GM19023 (cell line): Measurements from ENCODE around the gene KRT1.

Source experiments
- ATAC-seq: cut with Tn5 transposase; IDR thresholded peaks from one replicate; pipeline ENCODE4 v1.9.1; 2021; ENCODE audit warnings: mild to moderate bottlenecking, moderate library complexity; ENCODE audit not compliant: unreplicated experiment

Gene KRT1

DNA sequence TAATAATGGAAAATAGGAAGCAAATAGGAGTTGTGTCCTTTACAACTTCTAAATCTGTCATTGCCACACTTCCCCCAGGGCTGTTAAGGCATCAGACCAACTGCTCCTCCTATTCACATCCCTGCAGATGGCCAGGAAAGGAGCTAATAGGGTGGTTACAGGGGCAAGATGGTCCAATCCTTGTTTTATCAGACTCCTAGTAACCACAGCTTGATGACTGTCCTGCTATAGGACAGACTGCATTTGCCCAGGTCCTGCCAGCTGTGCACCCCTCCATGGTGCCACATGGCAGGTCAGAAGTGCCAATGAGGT is 17.3 kb downstream of the KRT1 start:
- no peak for ATAC-seq

- ATAC-seq: no peak
Measured at GRCh38 chr12:52662093-52662917, 17.9 kb downstream of the KRT1 start.

DNA sequence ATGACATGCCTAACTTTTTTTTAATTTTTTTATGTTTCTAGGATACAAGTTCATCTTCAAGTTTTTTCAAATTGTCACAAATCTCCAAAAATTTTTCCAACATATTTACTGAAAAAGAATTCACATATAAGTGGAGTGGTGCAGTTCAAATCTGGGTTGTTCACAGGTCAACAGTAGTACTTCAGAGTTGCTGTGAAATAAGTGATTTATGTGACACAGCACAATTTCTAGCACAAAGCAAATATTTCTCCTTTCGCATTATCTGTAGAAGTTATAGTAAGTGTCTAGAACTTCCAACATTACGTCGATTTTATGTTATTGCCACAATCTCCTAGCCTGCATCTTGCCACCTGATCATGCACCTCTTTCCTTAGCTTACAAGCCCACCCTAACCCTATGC is 18.5 kb downstream of the KRT1 start:
- no peak for ATAC-seq

GRCh38 chr12:52660934-52661499 is 19.2 kb downstream of the KRT1 start:
- no peak for ATAC-seq

DNA sequence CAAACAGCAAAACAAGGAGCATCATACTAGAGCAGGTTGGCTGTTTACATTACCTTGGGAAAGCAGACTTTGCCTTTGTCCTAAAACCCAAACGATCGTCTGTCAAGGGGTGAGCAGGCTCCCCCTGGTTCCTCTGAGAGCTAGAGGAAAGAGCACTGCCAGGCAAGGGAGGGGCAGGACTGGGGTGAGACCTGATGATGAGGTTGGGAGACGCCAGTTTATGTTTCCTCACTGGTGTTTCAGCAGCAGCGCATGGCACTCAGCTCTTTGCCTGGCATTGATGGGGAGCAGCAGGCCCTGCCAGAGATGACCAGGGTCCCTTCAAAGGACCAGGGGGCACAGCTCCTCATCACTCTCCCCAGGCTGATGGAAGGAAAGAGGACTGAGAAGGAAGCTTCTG is 20.3 kb downstream of the KRT1 start:
- ATAC-seq: no peak

GRCh38 chr12:52659395-52659794 is 20.8 kb downstream of the KRT1 start:
- ATAC-seq: no peak

GRCh38 chr12:52658196-52658595 is 22.0 kb downstream of the KRT1 start:
- no peak for ATAC-seq

- ATAC-seq: no peak
Measured at GRCh38 chr12:52657250-52657902, 22.8 kb downstream of the KRT1 start.

GRCh38 chr12:52656616-52657015 is 23.6 kb downstream of the KRT1 start:
- no peak for ATAC-seq

DNA sequence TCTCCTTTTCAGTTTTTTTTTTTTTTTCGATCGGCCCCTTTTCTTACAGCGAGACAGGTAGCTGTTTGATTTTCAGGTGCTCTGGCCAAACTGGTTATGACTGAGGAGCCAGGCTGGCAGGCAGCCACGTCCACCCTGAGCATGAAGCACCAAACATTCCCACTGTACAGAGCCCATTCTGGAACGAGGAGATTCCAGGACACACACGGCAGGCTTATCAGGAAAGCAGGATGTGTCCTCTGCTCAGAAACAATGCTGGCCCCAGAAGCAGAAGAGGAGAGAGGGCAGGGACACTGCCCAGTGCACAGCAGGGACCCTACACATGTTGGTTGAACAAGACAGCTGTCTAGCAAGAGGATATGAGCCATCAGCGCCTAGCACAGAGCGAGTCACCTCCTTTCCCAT is 24.5 kb downstream of the KRT1 start:
- ATAC-seq: no peak

DNA sequence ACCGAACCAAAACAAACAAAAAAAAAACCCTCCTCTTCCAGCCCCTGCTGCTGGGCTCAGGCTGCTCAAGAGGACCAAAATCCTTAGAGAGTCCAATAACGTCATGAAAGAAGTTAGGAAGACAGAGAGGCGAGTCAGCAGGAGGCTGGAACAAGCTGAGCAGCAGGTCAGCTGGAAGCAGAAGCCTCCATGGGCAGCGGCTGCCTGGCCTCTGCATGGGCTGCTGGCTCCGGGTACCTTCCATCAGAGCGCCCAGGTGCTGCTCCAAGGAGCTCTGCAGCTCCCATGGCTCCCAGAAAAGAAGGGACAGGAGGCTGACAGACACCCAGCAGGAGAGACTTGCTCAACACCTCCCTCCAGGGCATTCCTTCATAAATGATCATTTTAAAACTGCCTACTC is 25.0 kb downstream of the KRT1 start:
- ATAC-seq: no peak

DNA sequence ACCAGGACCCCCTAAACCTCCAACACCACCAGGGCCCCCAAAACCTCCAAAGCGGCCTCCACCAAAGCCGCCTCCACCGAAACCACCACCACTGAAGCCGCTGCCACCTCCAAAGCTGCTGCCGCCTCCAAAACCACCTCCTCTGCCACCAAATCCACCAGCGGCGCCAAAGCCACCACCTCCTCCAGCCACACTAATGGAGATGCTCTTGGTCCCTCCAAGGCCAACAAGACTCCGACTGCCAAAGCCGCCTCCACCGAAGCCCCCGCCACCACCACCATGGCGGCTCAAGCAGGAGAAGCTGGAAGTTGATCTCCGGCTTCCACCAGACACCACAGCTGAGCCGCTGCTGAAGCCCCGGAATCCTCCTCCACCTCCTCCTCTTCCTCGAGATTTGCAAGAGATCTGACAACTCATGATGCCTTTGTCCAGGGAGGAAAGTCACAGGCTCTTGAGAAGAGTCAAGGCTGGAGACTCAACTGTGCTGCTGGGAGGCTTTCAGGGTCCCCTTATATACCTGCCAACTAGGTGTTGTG is 28.4 kb downstream of the KRT1 start, which contains the start of gene KRT2:
Gene KRT2 (minus strand): TSS at position 486 of the 536 bp plus-strand sequence. CDS start 69 bp downstream, at position 417.
- ATAC-seq: no peak

- no peak for ATAC-seq
Measured at GRCh38 chr12:52650520-52651081, 29.6 kb downstream of the KRT1 start.

DNA sequence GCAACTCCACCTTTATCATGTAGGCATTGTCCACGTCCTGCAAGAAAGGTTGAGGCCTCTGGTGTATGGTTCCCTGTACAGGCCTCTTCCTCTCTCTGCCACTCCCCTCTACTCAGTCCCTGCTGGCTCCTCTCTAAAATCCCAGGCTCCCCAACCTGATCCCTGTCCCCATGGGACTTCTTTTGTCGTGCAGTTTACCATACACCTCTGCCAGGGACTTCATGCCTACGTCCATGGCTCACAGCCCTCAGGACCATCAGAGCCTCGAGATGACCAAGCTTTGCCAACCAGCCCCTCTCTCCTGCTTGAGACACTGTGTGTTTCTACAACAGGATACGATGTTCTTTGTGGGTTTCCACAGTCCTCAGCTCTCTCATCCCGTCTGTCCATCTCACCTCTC is 31.1 kb downstream of the KRT1 start:
- no peak for ATAC-seq

GRCh38 chr12:52648012-52648550 is 32.1 kb downstream of the KRT1 start:
- ATAC-seq: no peak

- ATAC-seq: no peak
Measured at GRCh38 chr12:52647601-52648000, 32.6 kb downstream of the KRT1 start.

GRCh38 chr12:52646613-52647012 is 33.6 kb downstream of the KRT1 start:
- ATAC-seq: no peak

DNA sequence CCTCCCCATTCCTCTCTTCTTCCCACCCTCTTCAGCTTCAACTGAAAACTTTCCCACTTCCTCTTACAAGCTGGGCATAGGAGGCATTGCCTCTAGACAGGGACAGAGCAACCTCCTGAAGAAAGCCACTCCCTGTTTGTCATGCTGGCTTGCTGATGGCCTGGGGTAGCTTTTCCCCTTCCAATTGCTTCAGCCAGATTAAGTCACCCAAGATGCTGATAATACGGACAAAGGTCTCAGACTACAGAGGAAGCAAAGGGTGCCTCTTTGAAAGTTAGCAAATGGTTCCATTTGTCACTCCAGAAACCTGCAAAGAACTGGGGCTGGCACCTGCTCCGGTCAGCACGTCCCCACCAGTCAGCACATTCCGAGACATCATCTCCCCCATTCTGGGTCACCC is 34.2 kb downstream of the KRT1 start:
- ATAC-seq: no peak

GRCh38 chr12:52645120-52645761 is 35.0 kb downstream of the KRT1 start:
- no peak for ATAC-seq

- no peak for ATAC-seq
Measured at GRCh38 chr12:52644078-52644415, 36.2 kb downstream of the KRT1 start.
